Psoas muscle (tissue), 8 donors: ENCODE measurements around the gene SLC19A2. TPM values are rescaled to one million over a fixed set of nuclear protein-coding genes. Genes with fewer than 3 reads are reported as not detected.

Source experiments
- ATAC-seq, 4 donors: fragments of 200-7000 bp; cut with Tn5 transposase; one replicate each; pipeline ENCODE4 v1.9.1; 2020; ENCODE audit warnings: moderate library complexity in 3 of 4, mild to moderate bottlenecking in 2 of 4
- DNase-seq, 2 donors: peaks; one replicate each; pipeline ENCODE4 v3.0.0-alpha.2; 2020
- H3K27ac ChIP-seq: fragments of 200-600 bp; one replicate; pipeline ENCODE4 v1.8.0; 2022
- H3K27me3 ChIP-seq, 3 donors: fragments of 200-600 bp in 1 of 3; one replicate each; pipeline versions ENCODE4 v1.6.1 to v1.8.0; 2013 to 2022; ENCODE audit warnings: low read length in 2 of 3, mild to moderate bottlenecking in 2 of 3, moderate library complexity in 1 of 3; ENCODE audit not compliant: insufficient read depth in 3 of 3
- H3K36me3 ChIP-seq, 2 donors: fragments of 200-600 bp in 1 of 2; one replicate each; pipeline versions ENCODE4 v1.6.1 to v1.8.0; 2013 to 2022; ENCODE audit warnings: low read depth in 1 of 2, mild to moderate bottlenecking in 1 of 2, moderate library complexity in 1 of 2; ENCODE audit not compliant: insufficient read depth in 1 of 2
- H3K4me1 ChIP-seq: fragments of 200-600 bp; one replicate; pipeline ENCODE4 v1.8.0; 2022
- H3K4me3 ChIP-seq: fragments of 200-600 bp; one replicate; pipeline ENCODE4 v1.8.0; 2022; ENCODE audit warnings: mild to moderate bottlenecking
- H3K9me3 ChIP-seq: fragments of 200-600 bp; one replicate; pipeline ENCODE4 v1.8.0; 2022
- WGBS, 3 donors: extraction: QIAGEN DNeasy Blood & Tissue Kit; methylation state at CpG; one replicate each; pipeline versions ENCODE4 v1.1.6 to v1.1.7; 2013; 5-methylcytosine and 5-hydroxymethylcytosine counted together
- intact Hi-C, 2 donors: fragments of 100-400 bp; cut with DNase I; formaldehyde crosslinking; loops; one replicate each; pipeline versions ENCODE4 v1.11.0 to v1.14.2; 2022
- polyA plus RNA-seq, 3 donors: library from polyadenylated mRNA; stranded (reverse); fragments of 200-250 nt; gene quantifications; one replicate each; pipeline ENCODE4 v1.2.3, GENCODE V29; 2013
- total RNA-seq, 4 donors: library from RNA; stranded (reverse); fragmentation: NEBNext Ultra II Directional in 2 of 4; extraction: Animal tissue kit (Norgen Biotek cat#: 25700) in 2 of 4; gene quantifications; one replicate each; pipeline versions ENCODE4 v1.2.1 to v1.2.4, GENCODE V29; 2021 to 2023
- TF ChIP-seq, protein P1 (sequence below): fragments of 200-600 bp; IDR thresholded peaks from one replicate; pipeline ENCODE4 v1.8.0; 2022; ENCODE audit warnings: antibody characterized with exemption
- donor health status: healthy with polysubstance abuse.
- donor health status: DM: no; HTN: no; CAD: no; lungs with moderate emphysema.
- donor health status: Bipolar disorder and iron deficiency.
- donor health status: healthy.
- donor health status: DM: yes; HTN: yes; CAD: no.
- donor health status: DM: no; HTN: no; CAD: no.
- donor health status: DM: no; HTN: no; CAD: no.
- donor health status: DM: yes; HTN: yes; CAD: no.

SLC19A2 gene
- total and polyA plus RNA-seq, 7 donors = 23.6 to 151 (median 135) TPM

- intact Hi-C loops = loop anchor here (10.0 kb wide), 3 partner anchors 123 to 873 kb away; partner anchors contain the start of genes BLZF1 (in 1 of the 2) and NME7 (in 1 of the 2)
- Histone ChIP-seq H3K4me3 (peak overlapping the region; percentile 95), H3K9me3 (no peaks in the 10 kb centered on the region), H3K27ac (peak overlapping the region; percentile 99), H3K4me1 (peaks cover 29% of the 10 kb centered on the region), H3K27me3 (no peaks in the 10 kb centered on the region), H3K36me3 (peaks cover 0 to 5% of the 10 kb centered on the region in 2 donors)
- TF ChIP-seq, protein P1, sequence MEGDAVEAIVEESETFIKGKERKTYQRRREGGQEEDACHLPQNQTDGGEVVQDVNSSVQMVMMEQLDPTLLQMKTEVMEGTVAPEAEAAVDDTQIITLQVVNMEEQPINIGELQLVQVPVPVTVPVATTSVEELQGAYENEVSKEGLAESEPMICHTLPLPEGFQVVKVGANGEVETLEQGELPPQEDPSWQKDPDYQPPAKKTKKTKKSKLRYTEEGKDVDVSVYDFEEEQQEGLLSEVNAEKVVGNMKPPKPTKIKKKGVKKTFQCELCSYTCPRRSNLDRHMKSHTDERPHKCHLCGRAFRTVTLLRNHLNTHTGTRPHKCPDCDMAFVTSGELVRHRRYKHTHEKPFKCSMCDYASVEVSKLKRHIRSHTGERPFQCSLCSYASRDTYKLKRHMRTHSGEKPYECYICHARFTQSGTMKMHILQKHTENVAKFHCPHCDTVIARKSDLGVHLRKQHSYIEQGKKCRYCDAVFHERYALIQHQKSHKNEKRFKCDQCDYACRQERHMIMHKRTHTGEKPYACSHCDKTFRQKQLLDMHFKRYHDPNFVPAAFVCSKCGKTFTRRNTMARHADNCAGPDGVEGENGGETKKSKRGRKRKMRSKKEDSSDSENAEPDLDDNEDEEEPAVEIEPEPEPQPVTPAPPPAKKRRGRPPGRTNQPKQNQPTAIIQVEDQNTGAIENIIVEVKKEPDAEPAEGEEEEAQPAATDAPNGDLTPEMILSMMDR = no peak
- DNase-seq = peak; percentile 40 to 80
- 43 to 71% (median 50%) methylated on average over 16 of the region's 16 CpGs for WGBS, 3 donors
- peak in 2 of 4 donors; percentile 15 to 39 for ATAC-seq
Observed at GRCh38 chr1:169487561-169487960, 1.8 kb upstream of the SLC19A2 start.

GRCh38 chr1:169487133-169487532, 1.4 kb upstream of the SLC19A2 start:
- ATAC-seq (no peak), DNase-seq (no peak)
- no peaks in the 10 kb centered on the region for H3K9me3 ChIP-seq
- H3K27ac ChIP-seq = peak overlapping the region; percentile 99
- intact Hi-C loops = loop anchor here (10.0 kb wide), 3 partner anchors 122 to 872 kb away; partner anchors contain the start of genes BLZF1 (in 1 of the 2) and NME7 (in 1 of the 2)
- H3K27me3 ChIP-seq = no peaks in the 10 kb centered on the region
- 56 to 73% (median 64%) methylated on average over 5 of the region's 5 CpGs for WGBS, 3 donors
- H3K4me3 ChIP-seq = peak overlapping the region; percentile 95
- TF ChIP-seq, protein P1 = no peak
- H3K4me1 ChIP-seq = peaks cover 33% of the 10 kb centered on the region
- peaks cover 0 to 5% of the 10 kb centered on the region in 2 donors for H3K36me3 ChIP-seq

- Histone ChIP-seq H3K9me3 (no peaks in the 10 kb centered on the region), H3K4me3 (peak overlapping the region; percentile 95), H3K36me3 (peaks cover 0 to 5% of the 10 kb centered on the region in 2 donors), H3K27me3 (no peaks in the 10 kb centered on the region), H3K4me1 (peaks cover 38% of the 10 kb centered on the region), H3K27ac (peak overlapping the region; percentile 99)
- DNase-seq (no peak), ATAC-seq (peak in 1 of 4 donors; percentile 6)
- intact Hi-C loops = loop anchor here (10.0 kb wide), 3 partner anchors 122 to 872 kb away; partner anchors contain the start of genes BLZF1 (in 1 of the 2) and NME7 (in 1 of the 2)
- TF ChIP-seq, protein P1 = no peak
- WGBS, 3 donors = 2 to 4% (median 2%) methylated on average over 14 of the region's 14 CpGs
Observed at GRCh38 chr1:169486281-169487051, 722 bp upstream of the SLC19A2 start.

DNA sequence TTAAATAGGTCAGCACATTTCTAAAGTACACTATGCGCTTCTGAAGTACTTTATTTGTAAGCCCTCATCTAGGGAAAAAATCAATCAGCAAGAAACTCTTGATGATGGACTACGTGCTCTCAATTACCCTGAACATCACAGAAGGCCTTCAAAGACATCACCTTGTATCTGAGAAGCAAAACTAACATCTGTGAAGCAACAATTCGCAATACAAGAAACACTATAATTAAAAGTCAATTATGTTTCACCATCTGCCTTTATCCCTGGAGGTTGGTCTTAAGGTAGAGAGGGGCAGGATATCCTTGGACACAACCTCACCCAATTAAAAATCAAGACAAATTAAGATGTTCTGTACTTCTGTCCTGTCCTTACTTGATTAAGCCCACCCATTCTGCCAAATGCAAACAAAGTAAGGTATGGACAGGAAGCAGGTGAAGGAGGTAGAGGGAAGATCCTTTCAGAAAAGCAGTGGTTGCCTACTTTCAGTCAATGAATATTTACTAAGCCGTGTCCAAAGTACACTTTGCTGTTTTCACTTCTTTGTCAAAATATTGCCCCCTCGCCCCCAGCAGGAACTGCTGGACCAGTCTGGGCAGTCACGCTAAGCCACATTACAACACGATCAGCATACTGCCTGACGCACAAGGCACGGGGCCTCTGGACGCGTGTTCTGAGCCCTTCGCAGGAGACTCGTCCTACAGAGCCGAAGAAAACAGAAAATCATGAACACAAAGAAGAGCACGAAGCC, 887 bp downstream of the SLC19A2 start:
- peak; percentile 26 to 60 (median 52) for ATAC-seq
- H3K4me1 ChIP-seq = peaks cover 54% of the 10 kb centered on the region

More for the DNA sequence above, 887 bp downstream of the SLC19A2 start:
- H3K36me3 ChIP-seq = peaks cover 0 to 5% of the 10 kb centered on the region in 2 donors
- TF ChIP-seq, protein P1 = no peak
- peak overlapping the region; percentile 95 for H3K4me3 ChIP-seq
- H3K27ac ChIP-seq = peak overlapping the region; percentile 99
- peak; percentile 54 to 81 for DNase-seq
- H3K27me3 ChIP-seq = no peaks in the 10 kb centered on the region
- WGBS, 3 donors = 5 to 10% (median 5%) methylated on average over 15 of the region's 15 CpGs
- intact Hi-C loops = loop anchor here (10.0 kb wide), 3 partner anchors 120 to 870 kb away; partner anchors contain the start of genes BLZF1 (in 1 of the 2) and NME7 (in 1 of the 2)
- no peaks in the 10 kb centered on the region for H3K9me3 ChIP-seq
